Stomach (tissue), 4 donors: ENCODE measurements around the gene ETV7.

ENCODE experiments used
- POLR2A ChIP-seq, 4 donors: fragments of 450-650 bp; IDR thresholded peaks; one replicate each; pipeline ENCODE4 v1.6.1; 2016; ENCODE audit warnings: antibody characterized with exemption in 4 of 4, control low read depth in 2 of 4, mild to moderate bottlenecking in 1 of 4, moderate library complexity in 1 of 4
- POLR2AphosphoS5 ChIP-seq, 3 donors: sonication (generic); formaldehyde crosslinking; IDR thresholded peaks; one replicate each; pipeline ENCODE4 v1.6.1; 2016; ENCODE audit warnings: antibody characterized with exemption in 3 of 3

GRCh38 chr6:36374972-36375371, 12.5 kb downstream of the ETV7 start:
- no peak for TF ChIP-seq POLR2AphosphoS5 (IDR thresholded peaks at IDR 0.05)
- TF ChIP-seq POLR2A (IDR thresholded peaks at IDR 0.05) = no peak
